HG03108 (cell line): ENCODE results near the gene H3-3A.
"Not testable (repeated sequence)": the region's sequence is repeated elsewhere in the genome, so short reads cannot be mapped to it uniquely, and the experiment has no call there.

Experiments used
- ATAC-seq: cut with Tn5 transposase; IDR thresholded peaks from one replicate; pipeline ENCODE4 v1.9.1; 2021; ENCODE audit warnings: moderate library complexity; ENCODE audit not compliant: unreplicated experiment

The H3-3A gene

GRCh38 chr1:226083302-226084101, 21.0 kb downstream of the H3-3A start:
- peak; percentile 92 for ATAC-seq

- ATAC-seq = no peak
Observed at GRCh38 chr1:226085675-226086285, 23.3 kb downstream of the H3-3A start.

- no peak for ATAC-seq
Observed at GRCh38 chr1:226086776-226087175, 24.3 kb downstream of the H3-3A start.

- no peak for ATAC-seq
Observed at GRCh38 chr1:226091461-226091860, 28.9 kb downstream of the H3-3A start.

- ATAC-seq = not testable (repeated sequence)
Observed at GRCh38 chr1:226092048-226092820, 29.7 kb downstream of the H3-3A start.

- ATAC-seq = no peak
Observed at GRCh38 chr1:226092965-226093364, 30.4 kb downstream of the H3-3A start.

GRCh38 chr1:226093621-226094020, 31.1 kb downstream of the H3-3A start:
- ATAC-seq = no peak

GRCh38 chr1:226094451-226094850, 31.9 kb downstream of the H3-3A start:
- no peak for ATAC-seq

GRCh38 chr1:226095286-226095685, 32.8 kb downstream of the H3-3A start:
- no peak for ATAC-seq

GRCh38 chr1:226097866-226098625, 35.5 kb downstream of the H3-3A start:
- ATAC-seq = no peak

GRCh38 chr1:226098870-226099835, 36.6 kb downstream of the H3-3A start:
- ATAC-seq = no peak

- ATAC-seq = no peak
Observed at GRCh38 chr1:226100436-226101391, 38.2 kb downstream of the H3-3A start.

- ATAC-seq = no peak
Observed at GRCh38 chr1:226104671-226105121, 42.2 kb downstream of the H3-3A start.

GRCh38 chr1:226107471-226108460, 45.2 kb downstream of the H3-3A start:
- peak; percentile 27 for ATAC-seq

GRCh38 chr1:226108935-226109828, 46.7 kb downstream of the H3-3A start:
- no peak for ATAC-seq

- peak; percentile 56 for ATAC-seq
Observed at GRCh38 chr1:226109829-226110248, 47.3 kb downstream of the H3-3A start.
